Left ventricle myocardium inferior (tissue), 1 donor: ENCODE measurements around the gene BRD3OS. TPM values are rescaled to one million over a fixed set of nuclear protein-coding genes. Genes with fewer than 3 reads are reported as not detected.

Source experiments
- DNase-seq: peaks from one replicate; pipeline ENCODE4 v3.0.0-alpha.2; 2020
- H3K27ac ChIP-seq: fragments of 200-600 bp; replicated peaks from 2 replicates; pipeline ENCODE4 v1.8.0; 2021
- H3K27me3 ChIP-seq: fragments of 200-600 bp; 2 replicates; pipeline ENCODE4 v1.8.0; 2021; ENCODE audit warnings: low read depth
- H3K36me3 ChIP-seq: fragments of 200-600 bp; 2 replicates; pipeline ENCODE4 v1.8.0; 2021
- H3K4me1 ChIP-seq: fragments of 200-600 bp; 2 replicates; pipeline ENCODE4 v1.8.0; 2021
- H3K4me3 ChIP-seq: fragments of 200-600 bp; 2 replicates; pipeline ENCODE4 v1.8.0; 2021; ENCODE audit warnings: mild to moderate bottlenecking, moderate library complexity
- H3K9me3 ChIP-seq: fragments of 200-600 bp; replicated peaks from 2 replicates; pipeline ENCODE4 v1.8.0; 2021
- intact Hi-C: fragments of 100-400 bp; cut with micrococcal nuclease; formaldehyde crosslinking; loops from one replicate; pipeline ENCODE4 v1.11.0; 2022
- total RNA-seq: library from RNA; stranded (reverse); fragmentation: NEBNext Ultra II Directional; extraction: Animal tissue kit (Norgen Biotek cat#: 25700); gene quantifications from one replicate; pipeline ENCODE4 v1.2.1, GENCODE V29; 2021
- TF ChIP-seq, protein P1 (sequence below): fragments of 200-600 bp; IDR thresholded peaks from 2 replicates; pipeline ENCODE4 v1.8.0; 2021; ENCODE audit warnings: antibody characterized with exemption, mild to moderate bottlenecking, borderline replicate concordance
- donor health status: DM: no; HTN: yes; CAD: no; lungs with severe emphysema.

BRD3OS gene
- total RNA-seq, 1 donor from 2014 or later: 5.7 TPM

DNA sequence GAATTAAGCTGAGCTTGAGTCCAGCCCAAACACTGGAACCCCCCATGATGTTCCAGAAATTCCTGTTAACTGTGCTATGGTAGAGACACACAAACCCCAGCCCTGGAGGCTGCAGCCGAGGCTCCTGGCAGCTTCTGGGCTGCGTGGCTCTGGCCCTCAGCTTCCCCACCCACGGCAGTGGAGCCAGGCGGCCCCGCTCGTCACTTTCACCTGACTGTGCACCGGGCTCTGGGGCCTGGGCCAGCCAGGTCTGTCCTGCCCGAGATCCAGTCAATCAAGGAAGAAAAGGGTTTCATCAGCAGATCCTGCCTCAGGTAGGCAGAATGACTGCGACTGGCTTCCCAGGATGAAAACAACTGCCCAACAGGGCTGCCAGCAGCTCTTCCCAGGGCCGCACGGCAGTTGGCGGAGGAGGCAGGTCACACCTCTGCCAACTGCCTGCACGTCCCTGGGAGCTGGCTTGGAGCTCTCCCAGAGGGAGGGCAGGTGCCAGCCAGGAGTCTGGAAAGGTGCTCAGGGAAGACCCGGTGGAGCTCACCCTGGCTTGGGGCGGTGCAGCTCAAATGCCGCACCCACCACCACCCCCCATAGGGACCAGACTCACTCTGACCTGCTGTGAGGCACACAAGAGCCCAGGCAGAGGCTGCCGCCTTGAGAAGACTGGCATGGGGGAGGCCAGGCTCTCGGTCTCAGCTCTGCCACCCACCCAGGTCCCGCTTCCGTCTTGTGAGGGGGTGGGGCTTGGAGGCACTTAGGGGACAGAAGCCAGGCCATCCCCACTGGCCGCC lies 21.8 kb downstream of the BRD3OS start:
- TF ChIP-seq, protein P1, sequence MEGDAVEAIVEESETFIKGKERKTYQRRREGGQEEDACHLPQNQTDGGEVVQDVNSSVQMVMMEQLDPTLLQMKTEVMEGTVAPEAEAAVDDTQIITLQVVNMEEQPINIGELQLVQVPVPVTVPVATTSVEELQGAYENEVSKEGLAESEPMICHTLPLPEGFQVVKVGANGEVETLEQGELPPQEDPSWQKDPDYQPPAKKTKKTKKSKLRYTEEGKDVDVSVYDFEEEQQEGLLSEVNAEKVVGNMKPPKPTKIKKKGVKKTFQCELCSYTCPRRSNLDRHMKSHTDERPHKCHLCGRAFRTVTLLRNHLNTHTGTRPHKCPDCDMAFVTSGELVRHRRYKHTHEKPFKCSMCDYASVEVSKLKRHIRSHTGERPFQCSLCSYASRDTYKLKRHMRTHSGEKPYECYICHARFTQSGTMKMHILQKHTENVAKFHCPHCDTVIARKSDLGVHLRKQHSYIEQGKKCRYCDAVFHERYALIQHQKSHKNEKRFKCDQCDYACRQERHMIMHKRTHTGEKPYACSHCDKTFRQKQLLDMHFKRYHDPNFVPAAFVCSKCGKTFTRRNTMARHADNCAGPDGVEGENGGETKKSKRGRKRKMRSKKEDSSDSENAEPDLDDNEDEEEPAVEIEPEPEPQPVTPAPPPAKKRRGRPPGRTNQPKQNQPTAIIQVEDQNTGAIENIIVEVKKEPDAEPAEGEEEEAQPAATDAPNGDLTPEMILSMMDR: no peak
- Histone ChIP-seq H3K27me3 (no peaks in the 10 kb centered on the region), H3K4me3 (no peak overlapping the region), H3K36me3 (peaks cover 89% of the 10 kb centered on the region), H3K9me3 (no peaks in the 10 kb centered on the region), H3K27ac (no peak overlapping the region), H3K4me1 (peaks cover 34% of the 10 kb centered on the region)
- no peak for DNase-seq
- intact Hi-C loops: no loop called here

- no peaks in the 10 kb centered on the region for H3K27me3 ChIP-seq
- no peaks in the 10 kb centered on the region for H3K9me3 ChIP-seq
- H3K4me3 ChIP-seq: no peak overlapping the region
- H3K4me1 ChIP-seq: peaks cover 34% of the 10 kb centered on the region
- TF ChIP-seq, protein P1: no peak
- H3K36me3 ChIP-seq: peaks cover 95% of the 10 kb centered on the region
- no peak overlapping the region for H3K27ac ChIP-seq
- intact Hi-C loops: no loop called here
- DNase-seq: no peak
Observed at GRCh38 chr9:134047868-134048581, 22.7 kb downstream of the BRD3OS start.

- intact Hi-C loops: no loop called here
- Histone ChIP-seq H3K4me1 (peaks cover 34% of the 10 kb centered on the region), H3K9me3 (no peaks in the 10 kb centered on the region), H3K27ac (peak overlapping the region; percentile 56), H3K4me3 (no peak overlapping the region), H3K27me3 (no peaks in the 10 kb centered on the region), H3K36me3 (peaks cover 97% of the 10 kb centered on the region)
- TF ChIP-seq, protein P1: no peak
- DNase-seq: no peak
Observed at GRCh38 chr9:134048582-134048968, 23.3 kb downstream of the BRD3OS start.

DNA sequence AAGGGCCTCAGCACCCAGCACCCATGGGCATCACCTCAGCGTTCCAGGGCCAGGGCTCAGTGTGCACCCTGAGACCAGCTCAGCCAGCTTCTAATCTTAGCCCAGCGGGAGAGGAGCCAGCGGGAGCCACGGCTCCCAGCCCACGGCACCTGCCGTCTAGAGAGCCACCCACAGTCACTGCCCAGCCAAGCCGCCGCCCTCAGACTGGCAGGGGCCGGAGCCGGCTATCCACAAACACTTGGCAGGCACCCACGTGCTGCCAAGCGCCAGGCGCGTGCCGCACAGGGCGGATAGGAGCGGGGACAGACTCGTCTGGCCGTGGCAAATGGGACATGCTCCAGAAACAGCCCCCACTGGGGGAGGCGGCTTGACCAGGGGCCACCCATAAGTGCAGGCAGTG lies 24.0 kb downstream of the BRD3OS start:
- H3K27ac ChIP-seq: peak overlapping the region; percentile 56
- H3K9me3 ChIP-seq: no peaks in the 10 kb centered on the region
- TF ChIP-seq, protein P1: no peak
- H3K27me3 ChIP-seq: no peaks in the 10 kb centered on the region
- H3K36me3 ChIP-seq: peaks cover 90% of the 10 kb centered on the region
- DNase-seq: peak; percentile 78
- peaks cover 34% of the 10 kb centered on the region for H3K4me1 ChIP-seq
- intact Hi-C loops: no loop called here
- no peak overlapping the region for H3K4me3 ChIP-seq

DNA sequence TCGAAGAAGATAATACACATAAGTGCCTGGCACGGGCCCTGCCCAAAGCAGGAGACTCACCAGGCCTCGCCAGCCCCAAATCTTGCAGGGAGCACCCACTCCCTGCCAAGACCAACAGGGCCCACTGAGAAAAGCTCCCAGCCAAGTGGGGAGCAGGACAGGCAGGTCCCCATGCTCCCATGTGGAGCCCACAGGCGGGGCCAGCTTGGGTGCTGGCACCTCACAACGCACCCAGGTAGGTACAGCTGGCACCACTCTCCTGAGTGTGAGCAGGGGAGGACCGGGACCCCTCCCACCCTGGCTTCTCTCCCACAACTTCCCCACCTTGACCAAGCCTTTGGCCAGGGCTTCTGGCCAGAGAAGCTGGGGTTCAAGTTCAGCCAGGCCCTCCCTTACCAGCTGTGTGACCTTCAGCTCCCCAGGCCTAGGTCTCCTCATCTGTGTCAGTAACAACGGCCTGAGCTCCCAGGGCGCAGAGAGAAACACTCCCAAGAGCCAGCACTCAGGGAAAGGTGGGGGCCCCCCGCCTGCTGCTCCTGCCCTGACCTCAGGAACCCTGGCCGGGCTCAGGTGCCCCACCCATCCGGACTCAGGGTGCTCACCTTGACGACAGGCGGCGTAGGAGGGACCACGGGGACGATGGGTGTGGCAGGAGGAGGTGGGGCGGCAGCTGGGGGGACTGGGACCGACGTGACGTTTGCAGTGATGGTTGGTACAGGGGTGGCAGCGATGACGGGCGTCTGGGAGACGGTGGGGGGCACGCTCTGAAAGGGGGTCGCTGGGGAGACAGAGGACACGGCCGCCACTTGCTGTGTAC lies 24.7 kb downstream of the BRD3OS start:
- no peak for DNase-seq
- peaks cover 83% of the 10 kb centered on the region for H3K36me3 ChIP-seq

More for the DNA sequence above, 24.7 kb downstream of the BRD3OS start:
- H3K9me3 ChIP-seq: no peaks in the 10 kb centered on the region
- peaks cover 41% of the 10 kb centered on the region for H3K4me1 ChIP-seq
- intact Hi-C loops: no loop called here
- TF ChIP-seq, protein P1: no peak
- H3K4me3 ChIP-seq: no peak overlapping the region
- no peaks in the 10 kb centered on the region for H3K27me3 ChIP-seq
- peak overlapping the region; percentile 56 for H3K27ac ChIP-seq
